HG02798 (cell line): ENCODE data around the gene BBX.
A peak's percentile ranks its signal among the peaks of the same experiment; 100 is the strongest.

ENCODE experiments used
- ATAC-seq: cut with Tn5 transposase; IDR thresholded peaks from one replicate; pipeline ENCODE4 v1.9.1; 2021; ENCODE audit warnings: mild to moderate bottlenecking; ENCODE audit not compliant: unreplicated experiment, poor library complexity

BBX gene

GRCh38 chr3:107596639-107597038 is 73.9 kb downstream of the BBX start:
- ATAC-seq = no peak

- ATAC-seq = peak; percentile 97
These were observed 76.4 kb downstream of the BBX start for GRCh38 chr3:107598926-107599771.

- peak; percentile 1 for ATAC-seq
These were observed 77.0 kb downstream of the BBX start for GRCh38 chr3:107599772-107600145.

GRCh38 chr3:107600780-107601179 is 78.0 kb downstream of the BBX start:
- no peak for ATAC-seq

- ATAC-seq = no peak
These were observed 81.5 kb downstream of the BBX start for GRCh38 chr3:107604057-107604822.

- no peak for ATAC-seq
These were observed 89.2 kb downstream of the BBX start for GRCh38 chr3:107611775-107612469.

- ATAC-seq = no peak
These were observed 89.9 kb downstream of the BBX start for GRCh38 chr3:107612664-107613084.

- ATAC-seq = no peak
These were observed 96.8 kb downstream of the BBX start for GRCh38 chr3:107619549-107619948.

- no peak for ATAC-seq
These were observed 97.8 kb downstream of the BBX start for GRCh38 chr3:107620534-107620933.

GRCh38 chr3:107621465-107621864 is 98.7 kb downstream of the BBX start:
- no peak for ATAC-seq

GRCh38 chr3:107627962-107628542 is 105.3 kb downstream of the BBX start:
- no peak for ATAC-seq

GRCh38 chr3:107629566-107629965 is 106.8 kb downstream of the BBX start:
- no peak for ATAC-seq

GRCh38 chr3:107630779-107631178 is 108.0 kb downstream of the BBX start:
- ATAC-seq = no peak

GRCh38 chr3:107632576-107632975 is 109.8 kb downstream of the BBX start:
- no peak for ATAC-seq

- peak; percentile 96 for ATAC-seq
These were observed 110.8 kb downstream of the BBX start for GRCh38 chr3:107633327-107634098.

- peak; percentile 38 for ATAC-seq
These were observed 111.3 kb downstream of the BBX start for GRCh38 chr3:107634099-107634489.

GRCh38 chr3:107637416-107638183 is 114.8 kb downstream of the BBX start:
- ATAC-seq = no peak

GRCh38 chr3:107641572-107642307 is 119.0 kb downstream of the BBX start:
- peak; percentile 70 for ATAC-seq
